Uterus (tissue), 2 donors: ENCODE measurements around the gene GTF3C6.

Experiments
- POLR2A ChIP-seq, 2 donors: fragments of 450-650 bp; IDR thresholded peaks; one replicate each; pipeline ENCODE4 v1.6.1; 2016; ENCODE audit warnings: antibody characterized with exemption in 2 of 2, mild to moderate bottlenecking in 1 of 2, moderate library complexity in 1 of 2
- TF ChIP-seq, protein P1 (sequence below), 4 experiments: fragments of 200-600 bp in 2 of 4; fragments of 450-650 bp in 2 of 4; sonication (generic) in 2 of 4; IDR thresholded peaks; one replicate each; pipeline ENCODE4 v1.5.1; 2016 to 2019; ENCODE audit warnings: antibody characterized with exemption in 4 of 4, mild to moderate bottlenecking in 2 of 4, moderate library complexity in 1 of 4

DNA sequence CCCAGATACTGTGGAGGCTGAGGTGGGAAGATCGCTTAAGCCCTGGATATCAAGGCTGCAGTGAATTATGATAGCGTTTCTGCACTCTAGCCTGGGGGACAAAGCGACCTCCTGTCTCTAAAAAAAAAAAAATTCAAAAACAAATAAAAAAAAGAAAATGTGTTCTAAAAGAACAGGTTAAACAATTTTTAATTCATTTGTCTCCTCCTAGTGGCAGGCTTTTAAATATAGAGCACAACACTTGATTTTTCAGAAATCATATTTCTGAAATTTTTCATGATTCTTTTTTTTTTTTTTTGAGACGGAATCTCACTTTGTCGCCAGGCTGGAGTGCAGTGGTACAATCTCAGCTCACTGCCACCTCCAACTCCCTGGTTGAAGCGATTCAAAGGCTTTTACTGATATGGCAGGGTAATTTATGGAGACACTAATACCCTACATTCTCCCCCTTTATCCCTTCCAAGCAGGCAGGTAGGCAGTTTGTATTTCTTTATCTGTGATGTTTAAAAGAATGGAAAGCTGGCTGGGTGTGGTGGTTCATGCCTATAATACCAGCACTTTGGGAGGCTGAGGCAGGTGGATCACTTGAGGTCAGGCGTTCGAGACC is 8.7 kb upstream of the GTF3C6 start:
- TF ChIP-seq, protein P1, sequence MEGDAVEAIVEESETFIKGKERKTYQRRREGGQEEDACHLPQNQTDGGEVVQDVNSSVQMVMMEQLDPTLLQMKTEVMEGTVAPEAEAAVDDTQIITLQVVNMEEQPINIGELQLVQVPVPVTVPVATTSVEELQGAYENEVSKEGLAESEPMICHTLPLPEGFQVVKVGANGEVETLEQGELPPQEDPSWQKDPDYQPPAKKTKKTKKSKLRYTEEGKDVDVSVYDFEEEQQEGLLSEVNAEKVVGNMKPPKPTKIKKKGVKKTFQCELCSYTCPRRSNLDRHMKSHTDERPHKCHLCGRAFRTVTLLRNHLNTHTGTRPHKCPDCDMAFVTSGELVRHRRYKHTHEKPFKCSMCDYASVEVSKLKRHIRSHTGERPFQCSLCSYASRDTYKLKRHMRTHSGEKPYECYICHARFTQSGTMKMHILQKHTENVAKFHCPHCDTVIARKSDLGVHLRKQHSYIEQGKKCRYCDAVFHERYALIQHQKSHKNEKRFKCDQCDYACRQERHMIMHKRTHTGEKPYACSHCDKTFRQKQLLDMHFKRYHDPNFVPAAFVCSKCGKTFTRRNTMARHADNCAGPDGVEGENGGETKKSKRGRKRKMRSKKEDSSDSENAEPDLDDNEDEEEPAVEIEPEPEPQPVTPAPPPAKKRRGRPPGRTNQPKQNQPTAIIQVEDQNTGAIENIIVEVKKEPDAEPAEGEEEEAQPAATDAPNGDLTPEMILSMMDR (IDR thresholded peaks at IDR 0.05), result peak; percentile 31 to 59 (median 51)
- TF ChIP-seq POLR2A (IDR thresholded peaks at IDR 0.05), result no peak
